WTC11 (cell line): ENCODE measurements around the gene TPK1. TPM values are rescaled to one million over a fixed set of nuclear protein-coding genes. Genes with fewer than 3 reads are reported as not detected.

Experiments used
- ATAC-seq: fragments of 200-7000 bp; cut with Tn5 transposase; 2 replicates; pipeline ENCODE4 v1.10.0; 2021; ENCODE audit warnings: mild to moderate bottlenecking, moderate library complexity
- CTCF ChIA-PET: fragments of 300-600 bp; sonication (Branson Sonifier 250); formaldehyde crosslinking; loops from one replicate; lab custom pipeline; 2021; ENCODE audit warnings: antibody characterized with exemption; lab: Charles Lee
- POLR2A ChIA-PET: fragments of 350-600 bp; sonication (Branson Sonifier 250); formaldehyde crosslinking; loops from one replicate; lab custom pipeline; 2021; ENCODE audit warnings: antibody characterized with exemption; lab: Charles Lee
- DNase-seq: peaks from one replicate; pipeline ENCODE4 v3.0.0; 2021; ENCODE audit warnings: low spot score
- H3K27ac Mint-ChIP-seq: 2 replicates; pipeline ENCODE4 v1.8.0; 2021; ENCODE audit warnings: mixed read lengths
- H3K27me3 Mint-ChIP-seq: 2 replicates; pipeline ENCODE4 v1.8.0; 2021; ENCODE audit warnings: low read depth, mild to moderate bottlenecking, moderate library complexity, mixed read lengths
- H3K36me3 Mint-ChIP-seq: 2 replicates; pipeline ENCODE4 v1.8.0; 2021; ENCODE audit warnings: mixed read lengths
- H3K4me1 Mint-ChIP-seq: 2 replicates; pipeline ENCODE4 v1.8.0; 2022; ENCODE audit warnings: mixed read lengths
- H3K4me3 Mint-ChIP-seq: 2 replicates; pipeline ENCODE4 v1.8.0; 2021; ENCODE audit warnings: mild to moderate bottlenecking, moderate library complexity, mixed read lengths
- H3K9me3 Mint-ChIP-seq: 2 replicates; pipeline ENCODE4 v1.8.0; 2021; ENCODE audit warnings: mixed read lengths
- AFF4 ChIP-seq: sonication (generic); formaldehyde crosslinking; IDR thresholded peaks from 2 replicates; pipeline ENCODE4 v1.8.1; 2023; ENCODE audit warnings: mild to moderate bottlenecking, missing genetic modification reagents, borderline replicate concordance
- ATF1 ChIP-seq: sonication (generic); formaldehyde crosslinking; IDR thresholded peaks from 2 replicates; pipeline ENCODE4 v1.8.1; 2023; ENCODE audit warnings: mild to moderate bottlenecking, moderate library complexity, missing genetic modification reagents
- CDX4 ChIP-seq: fragments of 250-450 bp; sonication (Bioruptor Pico); IDR thresholded peaks from 2 replicates; pipeline ENCODE4 v1.9.0; 2021; ENCODE audit warnings: moderate library complexity, mild to moderate bottlenecking, inconsistent platforms, borderline replicate concordance
- CREB1 ChIP-seq: sonication (generic); formaldehyde crosslinking; IDR thresholded peaks from 2 replicates; pipeline ENCODE4 v1.8.0; 2023; ENCODE audit warnings: mild to moderate bottlenecking, missing genetic modification reagents
- ELF4 ChIP-seq: sonication (generic); formaldehyde crosslinking; IDR thresholded peaks from 2 replicates; pipeline ENCODE4 v1.8.1; 2022; ENCODE audit warnings: low read depth, mild to moderate bottlenecking, moderate library complexity, missing genetic modification reagents
- EMX1 ChIP-seq: fragments of 250-450 bp; sonication (Bioruptor Pico); IDR thresholded peaks from 2 replicates; pipeline ENCODE4 v1.8.0; 2021; ENCODE audit warnings: mild to moderate bottlenecking
- HMGXB4 ChIP-seq: sonication (generic); formaldehyde crosslinking; IDR thresholded peaks from 2 replicates; pipeline ENCODE4 v1.8.1; 2023; ENCODE audit warnings: mild to moderate bottlenecking, moderate library complexity, missing genetic modification reagents
- KAT7 ChIP-seq: sonication (generic); formaldehyde crosslinking; IDR thresholded peaks from 2 replicates; pipeline ENCODE4 v1.8.1; 2023; ENCODE audit warnings: missing genetic modification reagents, mild to moderate bottlenecking, borderline replicate concordance
- MAX ChIP-seq: sonication (generic); formaldehyde crosslinking; IDR thresholded peaks from 2 replicates; pipeline ENCODE4 v1.8.0; 2022; ENCODE audit warnings: mild to moderate bottlenecking, missing genetic modification reagents
- MLX ChIP-seq: sonication (generic); formaldehyde crosslinking; IDR thresholded peaks from 2 replicates; pipeline ENCODE4 v1.8.1; 2023; ENCODE audit warnings: mild to moderate bottlenecking, missing genetic modification reagents, moderate library complexity
- NR2C2 ChIP-seq: sonication (generic); formaldehyde crosslinking; IDR thresholded peaks from 2 replicates; pipeline ENCODE4 v1.8.0; 2022; ENCODE audit warnings: mild to moderate bottlenecking, missing genetic modification reagents
- NR3C1 ChIP-seq: sonication (generic); formaldehyde crosslinking; conservative IDR thresholded peaks from 2 replicates; pipeline ENCODE4 v1.8.1; 2023; ENCODE audit warnings: low read depth, mild to moderate bottlenecking, missing genetic modification reagents
- RELA ChIP-seq: sonication (generic); formaldehyde crosslinking; IDR thresholded peaks from 2 replicates; pipeline ENCODE4 v1.8.1; 2022; ENCODE audit warnings: missing genetic modification reagents, mild to moderate bottlenecking, borderline replicate concordance
- SMAD3 ChIP-seq: sonication (generic); formaldehyde crosslinking; IDR thresholded peaks from 2 replicates; pipeline ENCODE4 v1.8.0; 2022; ENCODE audit warnings: missing genetic modification reagents, mild to moderate bottlenecking, borderline replicate concordance
- STAT6 ChIP-seq: sonication (generic); formaldehyde crosslinking; conservative IDR thresholded peaks from 2 replicates; pipeline ENCODE4 v1.8.1; 2023; ENCODE audit warnings: mild to moderate bottlenecking, low read depth, missing genetic modification reagents, moderate library complexity
- TCF7 ChIP-seq: sonication (generic); formaldehyde crosslinking; IDR thresholded peaks from 2 replicates; pipeline ENCODE4 v1.8.0; 2022; ENCODE audit warnings: mild to moderate bottlenecking, low read depth, missing genetic modification reagents, moderate library complexity
- ZBTB21 ChIP-seq: sonication (generic); formaldehyde crosslinking; IDR thresholded peaks from 2 replicates; pipeline ENCODE4 v1.8.1; 2023; ENCODE audit warnings: mild to moderate bottlenecking, missing genetic modification reagents, borderline replicate concordance
- ZNF219 ChIP-seq: sonication (generic); formaldehyde crosslinking; IDR thresholded peaks from 2 replicates; pipeline ENCODE4 v1.8.0; 2023; ENCODE audit warnings: missing genetic modification reagents, mild to moderate bottlenecking, borderline replicate concordance
- total RNA-seq: library from RNA; stranded (reverse); gene quantifications from 3 replicates; pipeline ENCODE4 v1.2.3, GENCODE V29; 2021

The TPK1 gene
- total RNA-seq, 1 experiment from 2014 or later: 2.7 TPM

- POLR2A ChIA-PET: no interaction called here
- CTCF ChIA-PET: interaction anchor here (0.7 kb wide), 1 partner anchor 29 kb away, joined by 3 read pairs; no protein-coding TSS in a partner anchor
- Mint-ChIP-seq H3K4me1 (peaks cover 28% of the 10 kb centered on the region), H3K36me3 (no peaks in the 10 kb centered on the region)
- TF ChIP-seq KAT7: no peak
- TF ChIP-seq STAT6 (CRISPR knock-in tag): no peak
- no peak for TF ChIP-seq RELA (CRISPR knock-in tag)
- TF ChIP-seq NR3C1 (CRISPR knock-in tag): no peak
- TF ChIP-seq SMAD3 (CRISPR knock-in tag): no peak
- TF ChIP-seq EMX1: no peak
- no peak for TF ChIP-seq AFF4 (CRISPR knock-in tag)
- TF ChIP-seq HMGXB4: no peak
- no peak for TF ChIP-seq MAX (CRISPR knock-in tag)
- TF ChIP-seq, all 79 proteins: peak for 0
- H3K27ac Mint-ChIP-seq: 0 out of 2 replicates have a peak overlapping the region, but pooled peaks have one; percentile 12
- DNase-seq: no peak
- no peaks in the 10 kb centered on the region for H3K27me3 Mint-ChIP-seq
- no peak for ATAC-seq
- H3K4me3 Mint-ChIP-seq: no peak overlapping the region
- H3K9me3 Mint-ChIP-seq: no peaks in the 10 kb centered on the region
These were observed 427.7 kb downstream of the TPK1 start for GRCh38 chr7:144408121-144408520.

GRCh38 chr7:144407266-144407931, 428.5 kb downstream of the TPK1 start:
- CTCF ChIA-PET: interaction anchor here (0.7 kb wide), 1 partner anchor 30 kb away, joined by 3 read pairs; no protein-coding TSS in a partner anchor
- no peaks in the 10 kb centered on the region for H3K27me3 Mint-ChIP-seq
- POLR2A ChIA-PET: no interaction called here
- H3K27ac Mint-ChIP-seq: peak overlapping the region; percentile 83; the same call in 1 of the 2 replicates
- ATAC-seq (peak; percentile 68), DNase-seq (no peak)
- H3K4me3 Mint-ChIP-seq: no peak overlapping the region
- H3K36me3 Mint-ChIP-seq: no peaks in the 10 kb centered on the region
- H3K9me3 Mint-ChIP-seq: no peaks in the 10 kb centered on the region
- H3K4me1 Mint-ChIP-seq: peaks cover 28% of the 10 kb centered on the region
- TF ChIP-seq MAX (CRISPR knock-in tag): no peak
- no peak for TF ChIP-seq ELF4
- TF ChIP-seq STAT6 (CRISPR knock-in tag): no peak
- no peak for TF ChIP-seq CREB1 (CRISPR knock-in tag)
- no peak for TF ChIP-seq TCF7 (CRISPR knock-in tag)
- TF ChIP-seq ZBTB21 (CRISPR knock-in tag): no peak
- no peak for TF ChIP-seq NR3C1 (CRISPR knock-in tag)
- no peak for TF ChIP-seq MLX (CRISPR knock-in tag)
- no peak for TF ChIP-seq CDX4 (CRISPR knock-in tag)
- TF ChIP-seq ATF1: no peak
- no peak for TF ChIP-seq NR2C2 (CRISPR knock-in tag)
- no peak for TF ChIP-seq ZNF219
